ENCODE data around the gene PLXNA4.

DNA sequence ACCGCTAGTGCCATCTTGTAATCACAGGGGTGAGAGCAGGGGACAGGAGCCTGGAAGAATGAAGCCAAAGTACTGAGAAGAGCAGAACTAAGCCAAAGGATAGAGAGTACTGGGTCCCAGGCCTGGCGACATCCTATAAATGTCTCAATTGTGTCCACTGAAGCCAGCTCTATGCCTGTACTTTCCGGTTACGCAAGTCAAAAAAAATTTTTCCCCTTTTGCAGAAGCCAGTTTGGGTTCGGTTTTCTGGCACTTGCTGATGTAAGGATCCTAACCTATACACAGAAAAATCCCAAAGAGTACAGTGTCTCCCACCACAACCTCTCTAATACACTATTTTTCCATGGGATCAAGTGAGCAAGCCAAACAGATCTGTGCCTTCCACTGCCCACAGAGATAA, 61.1 kb downstream of the PLXNA4 start:
- TF ChIP-seq, protein P1, sequence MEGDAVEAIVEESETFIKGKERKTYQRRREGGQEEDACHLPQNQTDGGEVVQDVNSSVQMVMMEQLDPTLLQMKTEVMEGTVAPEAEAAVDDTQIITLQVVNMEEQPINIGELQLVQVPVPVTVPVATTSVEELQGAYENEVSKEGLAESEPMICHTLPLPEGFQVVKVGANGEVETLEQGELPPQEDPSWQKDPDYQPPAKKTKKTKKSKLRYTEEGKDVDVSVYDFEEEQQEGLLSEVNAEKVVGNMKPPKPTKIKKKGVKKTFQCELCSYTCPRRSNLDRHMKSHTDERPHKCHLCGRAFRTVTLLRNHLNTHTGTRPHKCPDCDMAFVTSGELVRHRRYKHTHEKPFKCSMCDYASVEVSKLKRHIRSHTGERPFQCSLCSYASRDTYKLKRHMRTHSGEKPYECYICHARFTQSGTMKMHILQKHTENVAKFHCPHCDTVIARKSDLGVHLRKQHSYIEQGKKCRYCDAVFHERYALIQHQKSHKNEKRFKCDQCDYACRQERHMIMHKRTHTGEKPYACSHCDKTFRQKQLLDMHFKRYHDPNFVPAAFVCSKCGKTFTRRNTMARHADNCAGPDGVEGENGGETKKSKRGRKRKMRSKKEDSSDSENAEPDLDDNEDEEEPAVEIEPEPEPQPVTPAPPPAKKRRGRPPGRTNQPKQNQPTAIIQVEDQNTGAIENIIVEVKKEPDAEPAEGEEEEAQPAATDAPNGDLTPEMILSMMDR (IDR thresholded peaks at IDR 0.05 in 2 of 3, conservative IDR thresholded peaks at IDR 0.05 in 1 of 3; ENCODE audit: borderline replicate concordance in 1 of 3, insufficient read depth in 1 of 3, low read depth in 2 of 3, low read length in 2 of 3) = no peak
- no peak for TF ChIP-seq ZFX (IDR thresholded peaks at IDR 0.05)
- no peak for TF ChIP-seq POLR2AphosphoS5 (IDR thresholded peaks at IDR 0.05; ENCODE audit: low read depth, low read length)
- TF ChIP-seq, protein P2, sequence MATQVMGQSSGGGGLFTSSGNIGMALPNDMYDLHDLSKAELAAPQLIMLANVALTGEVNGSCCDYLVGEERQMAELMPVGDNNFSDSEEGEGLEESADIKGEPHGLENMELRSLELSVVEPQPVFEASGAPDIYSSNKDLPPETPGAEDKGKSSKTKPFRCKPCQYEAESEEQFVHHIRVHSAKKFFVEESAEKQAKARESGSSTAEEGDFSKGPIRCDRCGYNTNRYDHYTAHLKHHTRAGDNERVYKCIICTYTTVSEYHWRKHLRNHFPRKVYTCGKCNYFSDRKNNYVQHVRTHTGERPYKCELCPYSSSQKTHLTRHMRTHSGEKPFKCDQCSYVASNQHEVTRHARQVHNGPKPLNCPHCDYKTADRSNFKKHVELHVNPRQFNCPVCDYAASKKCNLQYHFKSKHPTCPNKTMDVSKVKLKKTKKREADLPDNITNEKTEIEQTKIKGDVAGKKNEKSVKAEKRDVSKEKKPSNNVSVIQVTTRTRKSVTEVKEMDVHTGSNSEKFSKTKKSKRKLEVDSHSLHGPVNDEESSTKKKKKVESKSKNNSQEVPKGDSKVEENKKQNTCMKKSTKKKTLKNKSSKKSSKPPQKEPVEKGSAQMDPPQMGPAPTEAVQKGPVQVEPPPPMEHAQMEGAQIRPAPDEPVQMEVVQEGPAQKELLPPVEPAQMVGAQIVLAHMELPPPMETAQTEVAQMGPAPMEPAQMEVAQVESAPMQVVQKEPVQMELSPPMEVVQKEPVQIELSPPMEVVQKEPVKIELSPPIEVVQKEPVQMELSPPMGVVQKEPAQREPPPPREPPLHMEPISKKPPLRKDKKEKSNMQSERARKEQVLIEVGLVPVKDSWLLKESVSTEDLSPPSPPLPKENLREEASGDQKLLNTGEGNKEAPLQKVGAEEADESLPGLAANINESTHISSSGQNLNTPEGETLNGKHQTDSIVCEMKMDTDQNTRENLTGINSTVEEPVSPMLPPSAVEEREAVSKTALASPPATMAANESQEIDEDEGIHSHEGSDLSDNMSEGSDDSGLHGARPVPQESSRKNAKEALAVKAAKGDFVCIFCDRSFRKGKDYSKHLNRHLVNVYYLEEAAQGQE (IDR thresholded peaks at IDR 0.05; ENCODE audit: low read depth) = no peak
- TF ChIP-seq EZH2 (IDR thresholded peaks at IDR 0.05) = no peak
- TF ChIP-seq TCF7L2 (IDR thresholded peaks at IDR 0.05; ENCODE audit: borderline replicate concordance, extremely low read depth, insufficient read depth, insufficient read length) = no peak
- TF ChIP-seq POLR2A (IDR thresholded peaks at IDR 0.05; ENCODE audit: borderline replicate concordance, extremely low read depth, insufficient read depth, insufficient read length) = no peak
- no peak for TF ChIP-seq SIN3A (IDR thresholded peaks at IDR 0.05; ENCODE audit: low read depth)
